Measurements from ENCODE around the gene COL4A3. TPM values are rescaled to one million over a fixed set of nuclear protein-coding genes. Genes with fewer than 3 reads are reported as not detected.

Gene COL4A3
- polyA plus RNA-seq, 3 donors = 34.0 to 78.8 (median 47.1) TPM

GRCh38 chr2:227363756-227364155 lies 199.3 kb downstream of the COL4A3 start:
- DNase-seq (ENCODE audit: extremely low read depth in 1 of 11, low read depth in 9 of 11, low spot score in 4 of 11) = no peak

Other genes starting within 250 kb of the COL4A3 start
- 10 to 100 TPM; 41.4 to 56.0 (median 48.3) TPM for gene COL4A4, start 419 bp upstream of the COL4A3 start, polyA plus RNA-seq (ENCODE audit: insufficient read length in 3 of 3)
- 100 to 1,000 TPM; 124 to 142 (median 137) TPM for gene MFF, start 160.6 kb downstream of the COL4A3 start, polyA plus RNA-seq (ENCODE audit: insufficient read length in 3 of 3)
- gene TM4SF20, start 214.7 kb downstream of the COL4A3 start, polyA plus RNA-seq (ENCODE audit: insufficient read length in 3 of 3) = under 1 TPM; 0.06 to 0.38 (median 0.11) TPM
- not detected for gene SCYGR1, start 223.3 kb downstream of the COL4A3 start, polyA plus RNA-seq (ENCODE audit: insufficient read length in 3 of 3)

Data from renal cortex interstitium (tissue), 11 donors.